Measurements from ENCODE around the gene CEP95.
"Not testable (repeated sequence)": the region's sequence is repeated elsewhere in the genome, so short reads cannot be mapped to it uniquely, and the experiment has no call there.

CEP95 gene

DNA sequence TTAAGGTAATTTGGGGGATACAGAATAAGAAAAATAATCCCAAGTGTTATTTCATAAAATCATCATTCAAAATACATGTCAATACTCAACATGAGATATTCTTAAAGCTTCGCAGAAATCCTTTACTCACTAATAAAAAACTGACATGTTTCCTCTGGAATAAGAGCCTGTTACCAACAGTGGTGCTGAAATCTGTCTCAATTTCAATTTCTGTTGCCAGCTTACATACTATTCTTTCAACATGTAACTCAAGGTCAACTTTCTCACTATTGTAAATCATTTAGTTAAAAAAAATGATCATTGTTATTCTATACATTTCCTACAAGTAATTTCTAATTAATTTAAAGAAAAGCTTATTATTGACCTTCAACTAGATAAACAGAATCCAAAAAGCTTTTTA is 67.9 kb downstream of the CEP95 start:
- no peak for DNase-seq (ENCODE audit: low read depth)

DNA sequence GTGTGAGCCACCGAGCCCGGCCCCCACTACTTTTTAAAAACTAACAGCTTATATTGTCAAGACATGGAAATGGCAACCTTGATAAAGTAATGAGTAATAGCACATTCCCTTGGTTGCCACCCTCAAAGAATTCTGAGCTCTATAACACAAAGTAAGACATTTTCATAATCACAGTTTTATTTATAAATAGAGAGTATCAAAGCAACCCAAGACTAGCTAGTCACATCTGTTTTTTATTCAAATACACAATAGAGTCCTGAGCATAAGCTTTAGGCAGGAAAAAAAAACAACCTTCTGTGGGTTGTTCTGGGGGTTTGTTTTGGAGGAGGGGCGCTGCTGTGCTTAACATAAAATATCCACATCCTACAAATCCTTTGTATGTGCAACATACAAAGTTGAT is 68.7 kb downstream of the CEP95 start:
- no peak for DNase-seq (ENCODE audit: low read depth)

DNA sequence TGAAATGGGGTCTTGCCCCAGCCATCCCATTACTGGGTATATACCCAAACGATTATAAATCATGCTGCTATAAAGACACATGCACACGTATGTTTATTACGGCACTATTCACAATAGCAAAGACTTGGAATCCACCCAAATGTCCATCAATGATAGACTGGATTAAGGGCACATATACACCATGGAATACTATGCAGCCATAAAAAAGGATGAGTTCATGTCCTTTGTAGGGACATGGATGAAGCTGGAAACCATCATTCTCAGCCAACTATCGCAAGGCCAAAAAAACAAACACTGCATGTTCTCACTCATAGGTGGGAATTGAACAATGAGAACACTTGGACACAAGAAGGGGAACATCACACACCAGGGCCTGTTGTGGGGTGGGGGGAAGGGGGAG is 70.2 kb downstream of the CEP95 start:
- DNase-seq (ENCODE audit: low read depth) = not testable (repeated sequence)

DNA sequence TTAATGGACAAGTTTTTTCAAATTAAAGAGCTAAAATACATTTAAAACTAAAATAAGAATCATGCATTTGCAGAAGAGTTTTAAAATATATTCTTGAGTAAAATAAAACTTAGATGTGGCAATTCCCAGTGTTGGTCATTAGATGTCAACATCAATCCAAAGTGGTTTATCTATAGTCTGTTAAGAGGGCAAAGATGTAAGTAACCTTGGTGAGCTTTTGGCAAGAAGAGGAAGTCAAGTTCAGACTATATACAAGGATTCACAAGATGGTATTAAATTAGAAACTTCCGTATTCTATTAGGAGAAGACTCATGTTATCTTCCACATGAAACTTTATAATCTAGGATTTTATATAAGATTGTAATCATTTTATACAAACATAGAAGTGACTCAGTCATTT is 73.1 kb downstream of the CEP95 start:
- no peak for DNase-seq (ENCODE audit: low read depth)

DNA sequence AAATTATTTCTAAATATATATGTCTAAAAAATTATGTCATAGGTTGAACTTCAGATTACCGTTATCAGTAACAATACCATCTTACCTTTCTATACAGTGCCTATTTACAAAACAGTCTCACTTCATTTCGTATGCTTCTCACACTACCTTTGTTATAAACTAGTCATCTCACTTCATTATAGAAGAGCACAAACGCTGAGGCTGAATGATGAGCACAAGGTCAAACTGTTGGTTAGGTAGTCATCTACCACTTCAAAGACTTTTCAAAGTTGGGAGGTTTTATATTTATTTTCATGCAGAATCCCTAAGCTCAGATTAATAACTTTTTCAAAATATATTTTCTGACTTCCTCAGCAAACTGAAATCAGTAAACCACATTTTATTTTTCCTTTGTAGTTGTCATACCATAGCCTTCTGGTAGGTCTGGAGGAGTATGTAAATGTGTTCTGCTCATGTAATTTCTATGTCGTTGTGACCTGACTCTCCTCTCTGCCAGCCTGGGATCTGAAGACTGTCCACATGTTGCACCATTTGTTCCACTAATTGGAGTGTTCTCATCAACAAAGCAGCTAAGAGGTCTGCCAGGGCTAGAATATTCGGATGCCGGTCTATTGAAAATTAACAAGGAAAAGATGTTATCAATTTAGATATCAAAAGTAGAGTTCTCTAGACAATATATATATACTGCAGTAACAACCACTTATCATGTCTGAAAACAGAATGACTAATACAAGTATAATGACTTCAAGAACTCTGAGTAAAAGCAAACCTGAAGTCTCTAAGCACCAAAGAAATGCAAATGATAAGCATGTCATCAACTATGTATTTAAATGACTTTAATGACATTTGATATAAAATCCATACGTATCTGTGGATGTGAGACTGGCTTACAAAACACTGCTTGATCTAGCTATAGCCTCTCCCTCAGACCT is 73.9 kb downstream of the CEP95 start:
- no peak for DNase-seq (ENCODE audit: low read depth)

DNA sequence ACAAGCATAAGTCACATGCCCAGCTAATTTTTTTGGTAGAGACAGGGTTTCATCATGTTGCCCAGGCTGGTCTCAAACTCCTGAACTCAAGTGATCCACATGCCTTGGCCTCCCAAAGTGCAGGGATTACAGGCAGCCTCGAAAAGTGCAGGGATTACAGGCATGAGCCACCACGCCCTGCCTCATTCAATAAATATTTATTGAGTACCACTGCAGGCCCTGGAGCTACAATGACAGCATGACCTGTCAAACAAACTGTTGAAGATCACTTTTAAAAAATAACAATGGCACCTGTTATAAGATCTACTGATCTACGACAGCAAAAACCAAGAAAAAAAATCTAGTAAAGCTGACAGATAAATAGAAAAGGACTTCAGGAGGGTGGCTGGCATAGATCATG is 76.3 kb downstream of the CEP95 start:
- DNase-seq (ENCODE audit: low read depth) = no peak

DNA sequence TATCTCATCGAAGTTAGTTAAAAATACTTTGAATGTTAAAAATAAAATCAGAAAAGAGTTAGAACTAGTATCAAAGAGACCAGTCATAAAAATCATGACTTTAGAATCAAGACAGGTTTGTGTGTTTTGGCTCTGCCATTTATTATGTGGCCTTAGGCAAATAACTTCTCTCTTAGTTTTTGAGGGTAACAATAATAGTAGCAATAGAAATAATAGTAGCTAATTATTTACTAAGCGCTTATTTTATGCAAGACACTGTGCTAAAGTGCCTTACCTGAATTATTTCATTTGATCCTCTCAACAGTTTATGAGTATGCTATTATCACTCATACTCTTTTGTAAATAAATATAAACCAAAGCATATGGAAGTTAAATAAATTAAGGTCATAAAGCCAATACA is 78.4 kb downstream of the CEP95 start:
- DNase-seq (ENCODE audit: low read depth) = no peak
